GM19397 (cell line): ENCODE measurements around the gene HHIPL1.

Experiments
- ATAC-seq: cut with Tn5 transposase; IDR thresholded peaks from one replicate; pipeline ENCODE4 v1.9.1; 2021; ENCODE audit warnings: mild to moderate bottlenecking, moderate library complexity; ENCODE audit not compliant: unreplicated experiment

HHIPL1 gene

DNA sequence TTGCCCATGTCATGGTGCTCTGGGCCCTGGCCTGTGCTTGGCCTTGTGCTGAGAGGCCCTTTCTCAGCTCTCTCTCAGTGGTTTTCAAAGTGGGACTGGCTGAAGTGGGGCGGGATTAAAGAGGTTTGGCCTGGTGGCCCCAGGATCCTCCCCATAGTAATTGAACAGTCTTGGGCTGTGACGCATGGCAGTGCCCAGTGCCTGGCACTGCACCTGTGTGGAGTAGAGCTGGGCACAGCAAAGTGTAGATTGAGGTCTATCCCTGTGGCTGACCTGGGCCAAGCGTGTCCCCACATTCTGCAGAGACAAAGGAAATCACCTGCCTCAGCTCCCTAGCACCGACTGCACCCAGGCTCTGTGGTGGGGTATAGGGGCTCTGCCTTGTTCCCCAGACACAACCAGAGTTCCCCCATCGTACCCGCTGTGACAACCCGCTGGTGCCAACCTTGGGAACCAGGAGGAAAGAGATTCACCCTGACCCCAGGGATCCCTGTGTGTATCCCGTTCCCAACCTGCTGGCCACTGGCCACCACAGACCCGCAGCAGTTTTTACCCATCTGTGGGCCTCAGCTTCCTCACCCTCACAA, 29.2 kb downstream of the HHIPL1 start:
- ATAC-seq = no peak

DNA sequence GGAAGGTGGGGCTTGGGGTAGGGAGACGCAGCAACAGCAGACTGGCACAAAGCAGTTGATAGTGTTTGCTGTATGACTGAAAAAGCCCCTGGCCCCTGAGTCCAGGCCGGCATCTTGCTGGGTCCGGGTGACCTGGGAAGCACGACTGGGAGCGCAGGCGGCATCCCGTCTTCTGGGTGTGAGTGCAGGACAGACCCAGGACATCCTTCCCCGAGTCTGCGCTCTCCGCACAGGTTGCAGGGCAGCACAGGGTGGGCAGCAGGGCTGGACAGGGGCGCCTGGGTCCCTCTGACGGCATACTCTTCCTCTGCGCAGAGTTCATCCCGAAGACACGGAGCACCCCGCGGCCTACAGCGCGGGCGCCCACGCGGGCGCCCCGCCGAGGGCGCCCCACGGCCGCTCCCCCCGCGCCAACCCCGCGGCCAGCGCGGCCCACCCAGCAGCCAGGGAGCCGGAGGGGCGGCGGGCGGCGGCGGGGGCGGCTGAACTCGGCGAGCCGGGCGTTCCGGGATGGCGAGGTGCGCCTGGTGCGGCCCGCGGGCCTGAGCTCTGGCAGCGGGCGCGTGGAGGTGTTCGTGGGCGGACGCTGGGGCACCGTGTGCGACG, 29.9 kb downstream of the HHIPL1 start:
- no peak for ATAC-seq

DNA sequence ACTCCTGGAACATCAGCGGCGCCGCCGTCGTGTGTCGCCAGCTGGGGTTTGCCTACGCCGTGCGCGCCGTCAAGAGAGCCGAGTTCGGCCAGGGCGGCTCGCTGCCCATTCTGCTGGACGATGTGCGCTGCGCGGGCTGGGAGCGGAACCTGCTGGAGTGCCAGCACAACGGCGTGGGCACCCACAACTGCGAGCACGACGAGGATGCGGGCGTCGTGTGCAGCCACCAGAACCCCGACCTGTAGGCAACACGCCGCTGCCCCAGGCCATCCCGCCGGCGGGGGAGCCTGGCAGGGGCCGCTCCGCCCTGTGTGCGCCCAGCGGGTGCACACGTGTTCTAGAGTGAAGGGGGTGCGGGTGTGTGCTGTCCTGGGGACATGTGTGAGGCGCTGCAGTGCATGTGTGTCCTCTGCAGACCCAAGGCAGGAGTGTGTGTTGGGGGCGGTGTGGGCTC, 30.5 kb downstream of the HHIPL1 start:
- ATAC-seq = no peak

DNA sequence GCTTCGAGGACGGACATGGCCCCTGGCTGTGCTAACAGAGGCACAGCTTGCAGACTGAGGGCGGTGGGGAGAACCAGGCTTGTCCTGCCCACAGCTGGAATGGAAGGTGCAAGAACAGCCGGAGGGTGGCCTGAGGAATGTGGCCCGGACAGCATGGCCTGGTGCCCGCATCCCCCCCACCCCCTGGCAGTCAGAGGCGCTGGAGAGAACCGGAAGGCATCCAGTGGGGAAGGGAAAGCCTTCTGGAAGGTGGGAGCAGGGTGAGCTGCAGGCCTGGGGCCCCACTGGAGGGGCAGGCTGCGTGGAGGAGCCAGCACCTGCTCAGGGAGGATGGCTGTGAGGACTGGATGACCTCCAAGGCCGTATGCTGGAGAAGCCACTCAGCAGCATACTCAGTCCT, 31.0 kb downstream of the HHIPL1 start:
- no peak for ATAC-seq

DNA sequence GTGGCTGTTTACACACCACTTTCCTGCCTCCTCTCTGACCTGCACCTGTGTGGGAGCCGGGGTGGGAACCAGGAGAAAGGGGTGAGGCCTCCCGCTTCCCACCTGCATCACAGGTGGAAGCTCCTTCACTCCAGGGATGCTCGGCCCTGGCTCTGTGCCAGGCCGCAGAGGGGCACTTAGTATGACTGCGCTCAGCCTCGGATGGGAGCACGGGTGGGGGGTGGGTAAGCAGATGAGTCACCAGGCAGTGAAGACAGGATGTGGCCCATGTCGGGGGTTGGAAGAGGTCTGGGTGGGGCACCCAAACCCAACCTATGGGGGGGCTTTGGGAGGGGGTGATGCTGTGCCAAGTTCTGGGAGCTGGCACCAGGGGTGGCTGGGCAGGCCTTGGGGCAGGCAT, 31.7 kb downstream of the HHIPL1 start:
- no peak for ATAC-seq

DNA sequence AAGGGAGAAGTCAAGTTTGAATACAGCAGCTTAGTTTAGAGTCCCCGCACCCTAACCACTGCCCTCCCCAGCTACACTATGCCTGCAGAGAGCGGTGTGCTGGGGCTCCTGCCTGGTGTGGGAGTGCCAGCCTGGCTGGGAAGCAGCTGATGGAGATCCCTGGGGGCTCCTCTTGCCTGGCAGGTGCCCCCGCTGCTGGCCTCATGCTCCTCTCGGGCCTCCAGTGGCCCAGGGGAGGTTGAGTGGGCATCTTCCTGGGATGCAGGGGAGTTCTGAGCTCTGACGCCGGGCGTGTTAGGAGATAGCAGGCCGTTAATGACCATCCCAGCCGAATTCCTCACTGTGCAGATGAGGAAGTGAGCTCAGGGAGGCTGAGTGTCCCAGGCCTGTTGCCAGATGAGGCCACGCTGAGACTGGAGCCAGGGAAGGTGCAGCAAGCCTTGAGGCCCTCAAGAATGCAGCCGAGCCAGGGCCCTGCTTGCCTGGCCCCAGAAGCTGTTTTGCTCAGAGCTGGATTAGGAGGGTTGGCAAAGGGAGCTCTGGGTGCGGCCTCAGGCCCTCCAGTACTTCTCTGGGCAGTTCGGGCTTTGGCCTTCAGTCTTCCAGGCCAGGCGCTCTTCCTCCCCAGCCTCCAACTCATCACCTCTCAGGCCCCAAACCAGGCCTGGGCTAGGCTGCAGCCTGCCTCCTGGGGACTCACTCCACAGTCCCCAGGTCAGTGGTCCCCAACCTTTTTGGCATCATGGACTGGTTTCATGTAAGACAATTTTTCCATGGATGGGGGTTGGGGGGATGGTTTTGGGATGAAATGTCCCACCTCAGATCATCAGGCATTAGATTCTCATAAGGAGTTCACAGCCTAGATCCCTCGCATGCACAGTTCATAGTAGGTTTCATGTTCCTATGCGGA, 32.6 kb downstream of the HHIPL1 start:
- no peak for ATAC-seq

DNA sequence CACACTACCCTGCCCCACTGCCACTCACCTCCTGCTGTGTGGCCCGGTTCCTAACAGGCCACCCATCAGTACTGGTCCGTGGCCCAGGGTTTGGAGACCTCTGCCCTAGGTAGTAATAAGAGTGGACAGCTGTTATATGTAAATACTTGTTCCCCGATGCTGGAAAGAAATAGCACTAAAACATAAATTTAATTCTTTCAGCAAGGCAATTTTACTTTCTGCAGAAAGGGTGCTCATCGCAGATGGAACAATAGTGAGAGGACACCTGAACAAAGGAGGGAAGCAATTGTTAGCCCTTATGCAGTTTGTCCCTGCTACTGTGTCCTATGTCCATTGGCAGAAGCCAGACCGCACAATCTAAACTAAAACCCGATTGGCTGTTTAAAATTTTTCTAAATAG, 33.3 kb downstream of the HHIPL1 start:
- no peak for ATAC-seq

DNA sequence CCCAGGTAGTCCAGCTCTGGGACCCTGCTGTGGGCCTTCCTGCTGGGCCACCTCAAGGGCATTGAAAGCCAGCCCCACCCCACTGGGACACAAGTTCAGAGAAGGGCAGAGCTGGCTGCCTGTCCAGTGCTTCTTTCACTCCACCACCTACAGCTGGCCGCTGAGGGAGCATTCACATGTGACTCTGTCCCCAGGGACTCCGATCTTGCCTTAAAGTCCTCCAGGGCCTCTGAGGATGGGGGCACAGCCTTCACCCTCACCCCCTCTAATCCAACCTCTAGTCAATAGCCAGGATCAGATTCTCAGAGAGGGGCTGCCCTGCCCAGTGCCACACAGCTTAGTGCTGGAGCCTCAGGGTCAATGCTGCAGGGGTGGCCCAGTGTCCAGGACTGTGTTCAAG, 34.2 kb downstream of the HHIPL1 start:
- no peak for ATAC-seq

DNA sequence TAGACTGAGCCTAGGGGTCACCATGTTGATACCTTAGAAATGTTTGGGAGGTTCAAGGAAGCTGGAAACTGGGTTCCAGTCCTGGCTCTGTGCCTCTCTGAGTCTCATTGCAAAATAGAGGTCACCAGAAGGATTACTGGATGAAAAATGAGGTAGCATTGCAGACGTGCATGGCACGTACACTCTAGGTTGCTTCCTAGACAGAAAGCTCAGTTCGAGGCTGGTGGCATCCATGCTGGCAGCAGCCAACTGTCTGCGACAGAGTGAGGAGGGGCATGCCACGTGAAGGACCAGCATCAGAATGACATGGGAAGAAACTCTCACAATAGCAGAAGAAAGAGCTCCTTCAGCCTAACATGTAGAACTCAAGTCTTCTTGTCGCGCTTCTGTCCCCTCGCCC, 34.6 kb downstream of the HHIPL1 start:
- no peak for ATAC-seq

DNA sequence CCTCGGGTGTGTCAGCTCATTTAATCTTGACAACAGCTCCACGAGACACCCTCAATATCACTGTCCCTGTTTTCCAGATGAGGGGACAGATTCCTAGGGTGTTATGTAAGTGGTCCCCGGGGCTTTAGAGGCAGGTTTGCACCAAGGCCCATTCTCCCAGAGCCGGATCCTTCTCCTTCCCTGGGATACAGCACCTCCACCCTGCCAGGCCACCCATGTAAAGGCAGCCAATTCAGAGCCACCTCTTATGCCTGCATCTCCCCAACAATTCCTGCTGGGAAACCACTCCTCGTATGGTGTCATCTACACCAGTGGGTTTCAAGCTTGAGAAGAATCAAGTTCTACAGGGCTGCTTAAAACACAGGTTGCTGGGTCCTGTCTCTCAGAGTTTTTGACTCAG, 35.1 kb downstream of the HHIPL1 start:
- no peak for ATAC-seq

DNA sequence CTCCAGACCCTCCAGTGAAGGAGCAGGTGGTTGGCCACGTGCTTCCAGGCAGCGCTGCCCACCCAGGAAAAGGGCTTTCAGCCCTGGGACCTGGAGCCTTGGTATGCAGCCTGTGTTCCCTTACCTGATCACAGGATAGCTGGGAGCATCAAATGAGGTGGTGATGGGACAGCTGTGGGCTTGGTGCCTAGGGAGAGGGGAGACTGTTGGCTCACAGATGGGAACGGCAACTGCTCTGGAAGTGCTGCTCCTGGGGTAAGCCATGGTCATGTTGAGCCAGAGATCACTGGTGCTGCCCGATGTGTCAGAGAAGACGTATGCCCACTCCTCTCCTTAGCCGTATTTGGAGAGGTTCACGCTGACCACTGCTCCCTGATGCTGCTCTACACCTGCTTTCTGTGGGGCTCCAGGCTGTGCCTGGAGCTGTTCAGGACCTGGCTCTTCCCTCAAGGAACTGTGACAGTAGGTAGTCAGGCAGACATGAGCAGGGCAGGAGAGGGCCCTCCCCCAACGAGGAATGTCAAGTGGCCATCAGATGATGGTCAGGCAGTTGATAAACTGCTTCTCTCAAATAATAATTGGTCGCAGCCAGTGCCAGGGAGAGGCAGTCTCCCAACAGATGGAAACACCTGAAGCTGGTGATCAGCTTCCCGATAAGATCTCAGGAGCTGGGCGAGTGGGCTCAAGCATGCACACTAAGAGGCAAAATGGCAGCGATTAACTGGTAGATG, 36.3 kb downstream of the HHIPL1 start:
- ATAC-seq = no peak

DNA sequence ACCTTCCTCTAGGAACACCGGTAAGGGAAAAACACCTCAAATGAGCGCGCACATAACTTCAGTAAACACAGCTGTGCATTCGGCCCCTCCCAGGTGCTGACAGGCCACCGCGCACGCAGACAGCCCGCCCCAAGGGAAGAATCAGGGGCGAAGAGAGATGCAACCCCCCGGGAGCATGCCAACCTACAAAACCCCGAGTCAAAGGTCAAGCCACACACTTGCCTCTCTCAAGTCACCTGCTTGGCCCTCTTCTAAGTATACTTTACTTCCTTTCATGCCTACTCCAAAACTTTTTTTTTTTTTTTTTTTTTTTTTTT, 36.9 kb downstream of the HHIPL1 start:
- ATAC-seq = no peak

DNA sequence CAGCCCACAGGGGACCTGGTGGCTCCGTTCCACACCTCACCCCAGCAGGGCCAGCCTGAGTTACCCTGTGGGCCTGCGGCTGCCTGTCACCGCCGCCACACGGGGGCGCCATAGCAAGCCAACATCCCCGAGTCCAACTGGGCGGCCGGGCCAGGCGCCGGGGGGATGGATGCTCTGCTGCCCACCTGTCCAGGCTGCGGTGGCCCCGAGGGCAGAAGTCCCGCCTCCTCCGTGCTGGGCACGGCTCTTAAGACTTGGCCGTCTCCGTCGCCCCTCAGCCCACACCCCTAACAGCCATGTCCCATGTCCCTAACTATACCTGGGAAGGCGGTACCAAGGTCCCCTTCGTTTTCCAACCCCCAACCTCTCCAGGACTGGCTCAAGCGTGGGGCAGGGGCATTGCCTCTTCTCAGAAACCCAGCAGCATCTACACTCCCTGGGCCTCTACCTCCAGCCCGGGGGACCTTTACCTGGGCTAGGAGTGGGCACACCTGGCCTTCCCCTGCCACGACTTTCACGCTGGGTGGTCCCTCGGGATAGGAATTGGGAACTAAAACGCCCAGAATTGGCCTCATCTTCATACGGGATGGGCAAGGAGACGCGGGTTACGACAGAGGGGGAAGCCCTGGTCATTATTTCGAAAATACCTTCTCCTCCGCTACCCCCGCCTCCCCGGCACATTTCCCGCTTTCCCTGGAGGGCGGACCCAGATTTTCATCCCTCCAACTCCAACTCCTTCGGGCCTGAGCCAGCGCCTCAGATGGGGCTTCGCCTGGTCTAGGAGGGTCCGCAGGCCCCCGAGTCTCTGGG, 38.1 kb downstream of the HHIPL1 start:
- ATAC-seq = peak; percentile 25

DNA sequence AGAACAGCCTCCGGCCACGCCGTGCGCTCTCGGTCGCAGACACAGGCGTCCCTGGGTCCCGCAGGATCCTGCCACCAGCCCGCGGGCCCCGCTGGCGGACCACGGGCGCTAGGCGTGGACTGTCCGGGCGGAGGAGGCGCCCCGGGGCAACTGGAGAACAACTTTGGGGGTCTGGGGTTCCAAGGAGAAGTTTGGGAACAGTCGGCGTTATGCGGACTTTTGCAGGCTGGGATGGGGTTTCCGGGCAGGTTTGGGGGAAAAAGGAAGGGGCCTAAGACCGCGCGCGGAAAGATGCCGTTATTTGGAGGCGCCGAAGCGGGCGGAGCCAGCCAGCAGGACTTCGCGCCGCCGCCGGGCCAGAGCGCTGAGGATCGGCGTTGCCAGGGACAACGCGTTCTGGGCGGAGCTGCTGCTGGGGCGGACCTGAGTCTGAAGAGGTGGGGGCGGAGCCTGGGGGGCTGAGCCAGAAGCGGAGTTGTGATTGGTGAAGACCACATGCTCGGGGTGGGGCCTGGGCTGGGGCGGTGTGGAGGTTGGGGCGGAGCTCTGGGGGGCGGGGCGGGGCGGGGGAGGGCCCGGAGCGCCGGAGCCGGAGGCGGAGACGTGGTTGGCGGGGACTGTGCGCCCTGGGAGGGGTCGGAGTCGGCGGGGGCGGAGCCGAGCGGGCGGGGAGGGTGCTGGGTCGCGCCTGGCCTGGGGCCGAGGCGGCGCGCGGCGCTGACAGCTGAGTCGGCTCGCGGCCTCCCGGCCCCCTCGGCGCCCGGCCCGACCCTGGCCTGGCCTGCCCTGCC, 38.9 kb downstream of the HHIPL1 start, which contains the start of gene CYP46A1:
Gene CYP46A1 (plus strand): TSS at position 680 of the 791 bp plus-strand sequence. CDS start 120 bp downstream, outside the sequence.
- ATAC-seq = peak; percentile 93

DNA sequence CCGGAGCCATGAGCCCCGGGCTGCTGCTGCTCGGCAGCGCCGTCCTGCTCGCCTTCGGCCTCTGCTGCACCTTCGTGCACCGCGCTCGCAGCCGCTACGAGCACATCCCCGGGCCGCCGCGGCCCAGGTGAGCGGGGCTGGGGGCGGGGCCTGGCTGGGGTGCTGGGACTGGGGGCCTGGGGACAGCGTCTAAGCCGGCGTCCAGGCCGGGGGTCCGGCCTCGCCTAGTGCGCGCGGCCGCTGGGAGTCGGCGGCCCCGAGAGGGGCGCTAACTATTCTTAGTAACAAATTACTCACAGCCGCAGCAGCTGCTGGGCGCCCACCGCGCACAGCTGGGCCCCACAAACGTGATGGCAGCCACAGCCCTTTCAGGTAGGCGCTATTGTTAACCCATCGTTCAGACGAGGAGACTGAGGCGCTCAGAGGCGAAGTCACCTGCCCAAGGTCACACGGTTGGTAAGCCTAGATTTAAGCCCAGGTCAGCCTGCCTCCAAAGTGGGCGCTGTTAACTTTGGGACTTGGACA, 39.5 kb downstream of the HHIPL1 start:
- peak; percentile 27 for ATAC-seq

DNA sequence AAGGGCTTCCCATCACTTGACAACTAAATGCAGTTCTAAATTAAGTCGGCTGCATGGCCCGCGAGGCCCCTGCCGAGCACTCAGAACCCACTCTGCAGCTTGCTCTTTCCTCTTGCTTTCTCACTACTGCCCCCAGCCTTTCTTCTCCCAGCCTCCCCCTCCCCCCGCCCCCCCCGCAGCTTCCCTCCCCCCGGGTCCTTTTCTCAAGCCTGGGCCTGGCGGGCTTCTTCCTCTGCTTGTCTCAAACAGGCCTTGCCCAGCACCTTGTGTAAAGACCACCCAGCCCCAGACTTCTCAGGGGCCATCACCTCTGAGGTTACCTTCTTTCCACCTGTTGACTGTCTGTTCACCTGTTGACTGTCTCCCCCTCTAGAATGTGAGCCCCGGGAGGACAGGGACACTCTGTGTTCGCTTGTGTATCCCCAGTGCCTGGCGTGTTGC, 40.2 kb downstream of the HHIPL1 start:
- ATAC-seq = no peak

DNA sequence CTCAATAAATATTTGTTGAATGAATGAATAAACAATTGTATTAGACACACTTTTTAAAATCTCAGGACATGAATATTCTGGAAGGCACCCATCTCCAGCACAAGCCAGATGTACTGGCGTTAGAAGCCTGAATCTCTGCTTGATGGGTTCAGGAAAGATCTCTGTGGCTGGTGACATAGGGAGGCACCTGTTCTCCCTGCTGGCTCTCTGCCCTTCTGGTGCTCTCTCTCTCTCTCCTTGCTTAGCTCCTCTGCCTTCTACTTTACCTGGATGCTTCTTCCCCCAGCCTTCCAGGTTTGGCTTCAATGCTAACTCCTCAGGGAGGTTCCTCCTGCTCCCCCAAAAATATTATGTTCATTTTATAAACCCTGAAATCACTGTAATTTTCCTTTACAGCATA, 40.7 kb downstream of the HHIPL1 start:
- no peak for ATAC-seq

DNA sequence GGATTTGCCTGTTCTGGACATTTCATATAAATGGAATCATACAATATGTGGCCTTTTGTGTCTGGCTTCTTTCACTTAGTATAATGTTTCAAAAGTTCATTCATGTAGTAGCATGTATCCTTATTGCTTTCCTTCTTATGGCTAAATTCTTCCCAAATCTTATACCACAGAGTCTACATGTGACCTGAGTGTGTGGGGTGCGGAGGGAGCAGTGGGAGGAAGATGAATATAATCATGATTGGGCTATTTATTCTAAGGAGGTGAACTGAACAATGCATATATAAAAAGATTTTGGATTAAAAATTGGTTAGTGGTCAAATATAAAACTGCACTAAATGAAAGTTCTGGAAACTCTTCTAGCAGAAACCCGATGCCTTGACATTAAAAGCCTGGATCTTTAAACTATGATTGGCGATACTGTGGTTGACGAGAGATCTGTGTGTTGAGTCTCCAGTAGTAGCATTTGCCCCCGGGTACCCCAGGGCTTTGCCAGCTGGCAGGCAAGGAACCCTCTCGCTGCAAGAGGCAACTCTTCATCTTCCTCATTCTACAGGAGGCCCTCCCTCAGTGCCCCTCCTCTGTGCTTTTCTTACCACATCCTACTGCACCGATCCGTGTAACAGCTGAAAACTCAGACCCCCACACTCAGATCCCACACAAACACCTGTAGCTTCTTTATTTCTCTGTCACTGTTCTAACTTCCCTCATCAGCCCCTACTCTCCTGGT, 41.8 kb downstream of the HHIPL1 start:
- no peak for ATAC-seq
